ENCODE results near the gene CD247.

The CD247 gene

DNA sequence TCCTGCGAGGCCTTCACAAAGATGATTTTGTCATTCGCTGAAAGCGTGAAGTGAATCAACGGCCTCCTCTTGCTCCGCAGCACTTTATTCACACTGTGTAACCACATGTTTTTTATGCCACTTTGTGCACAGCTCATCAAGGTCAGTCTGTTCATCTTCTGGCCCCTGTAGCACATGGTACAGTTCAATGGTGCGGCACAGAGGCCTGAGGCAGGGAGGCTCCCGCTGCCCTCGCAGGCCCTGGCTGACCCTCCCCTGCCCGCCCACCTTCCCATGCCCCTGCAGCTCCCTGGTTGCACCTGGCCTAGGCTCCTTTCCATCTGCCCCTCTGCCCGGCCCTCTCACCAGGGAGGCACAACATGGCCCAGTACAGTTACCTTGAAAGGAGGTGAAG, 87.5 kb downstream of the CD247 start:
- Histone ChIP-seq H3K9me3 (ENCODE audit: control insufficient read depth, insufficient read depth, low read length) (no peaks in the 10 kb centered on the region), H3K36me3 (ENCODE audit: insufficient read depth, low read length) (no peaks in the 10 kb centered on the region), H3K9ac (ENCODE audit: low read depth, low read length) (no peak overlapping the region), H3K4me1 (ENCODE audit: insufficient read depth, low read length) (peaks cover 24% of the 10 kb centered on the region)

DNA sequence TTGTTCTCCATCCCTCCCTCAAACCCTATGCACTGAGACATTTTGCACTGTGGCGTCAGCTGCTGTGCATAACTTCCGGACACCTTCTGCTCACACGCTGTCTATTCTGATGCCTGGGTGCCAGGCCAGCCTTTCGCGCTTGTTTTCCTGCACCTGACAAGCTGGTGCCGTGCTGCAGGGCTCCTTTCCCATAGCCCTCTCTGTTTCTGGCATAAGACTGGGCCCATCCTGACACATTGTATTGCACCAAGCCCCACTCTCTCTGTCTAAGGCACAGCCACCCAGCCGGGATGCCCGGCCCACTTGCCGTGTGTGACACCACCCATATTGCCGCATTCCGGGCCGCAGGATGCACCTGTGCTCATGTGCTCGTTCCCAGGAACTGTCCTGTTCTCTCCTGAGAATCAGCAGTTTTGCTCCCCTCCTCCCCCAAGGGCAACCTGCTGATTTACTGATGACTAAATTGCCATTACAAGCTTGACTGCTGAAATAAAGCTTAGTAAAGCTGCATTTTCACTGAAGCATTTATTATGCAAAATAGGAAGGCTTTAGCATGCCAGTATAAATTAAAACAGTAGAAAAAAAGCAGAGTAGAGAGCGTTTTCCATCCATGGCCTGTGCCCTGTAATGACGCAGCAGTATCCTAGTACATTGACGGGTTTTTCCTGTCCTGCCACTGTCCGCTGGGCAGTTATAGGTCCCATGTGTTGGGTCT, 88.0 kb downstream of the CD247 start:
- H3K4me1 ChIP-seq (ENCODE audit: insufficient read depth, low read length) = peaks cover 29% of the 10 kb centered on the region
- no peaks in the 10 kb centered on the region for H3K9me3 ChIP-seq (ENCODE audit: control insufficient read depth, insufficient read depth, low read length)
- no peak overlapping the region for H3K9ac ChIP-seq (ENCODE audit: low read depth, low read length)
- H3K36me3 ChIP-seq (ENCODE audit: insufficient read depth, low read length) = no peaks in the 10 kb centered on the region

DNA sequence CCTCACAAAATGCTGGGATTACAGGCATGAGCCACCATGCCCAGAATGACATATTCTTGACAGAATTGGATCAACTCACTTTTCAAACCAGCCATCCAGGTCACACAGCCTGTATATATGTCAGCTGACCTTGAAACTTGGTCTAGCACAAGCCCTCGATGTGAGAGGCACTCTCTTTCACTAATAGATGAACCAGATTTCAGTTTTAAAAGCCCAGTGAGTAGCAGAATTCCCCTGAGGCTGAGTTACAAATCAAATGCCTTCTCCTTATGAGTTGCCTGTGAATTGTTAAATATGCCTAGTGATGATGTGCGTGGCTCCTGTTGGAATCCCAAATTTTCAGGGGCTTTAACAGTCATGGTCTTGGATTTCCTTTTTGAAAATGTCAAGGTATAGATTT, 88.7 kb downstream of the CD247 start:
- Histone ChIP-seq H3K9ac (ENCODE audit: low read depth, low read length) (no peak overlapping the region), H3K9me3 (ENCODE audit: control insufficient read depth, insufficient read depth, low read length) (no peaks in the 10 kb centered on the region), H3K4me1 (ENCODE audit: insufficient read depth, low read length) (peaks cover 33% of the 10 kb centered on the region), H3K36me3 (ENCODE audit: insufficient read depth, low read length) (no peaks in the 10 kb centered on the region)

DNA sequence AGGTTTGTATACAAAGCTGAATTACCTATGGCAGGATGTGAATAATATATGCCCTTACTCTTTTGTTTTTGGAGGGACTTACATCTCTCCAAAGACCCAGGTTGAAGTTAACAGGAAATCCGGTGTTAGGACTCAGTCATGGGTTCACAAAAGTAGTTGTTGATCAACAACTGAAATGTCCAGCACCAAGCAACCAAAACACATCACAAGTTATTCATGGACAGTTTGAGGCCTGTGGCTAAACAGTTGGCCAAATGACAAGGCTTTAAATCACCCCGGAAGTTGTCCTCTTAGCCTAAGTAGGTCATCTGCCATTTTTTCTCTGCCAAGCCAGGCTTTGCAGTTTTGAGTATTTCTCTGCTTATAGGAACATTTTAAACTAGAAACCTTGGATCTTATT, 89.9 kb downstream of the CD247 start:
- H3K36me3 ChIP-seq (ENCODE audit: insufficient read depth, low read length) = no peaks in the 10 kb centered on the region
- H3K9ac ChIP-seq (ENCODE audit: low read depth, low read length) = no peak overlapping the region
- peaks cover 40% of the 10 kb centered on the region for H3K4me1 ChIP-seq (ENCODE audit: insufficient read depth, low read length)
- H3K9me3 ChIP-seq (ENCODE audit: control insufficient read depth, insufficient read depth, low read length) = no peaks in the 10 kb centered on the region

DNA sequence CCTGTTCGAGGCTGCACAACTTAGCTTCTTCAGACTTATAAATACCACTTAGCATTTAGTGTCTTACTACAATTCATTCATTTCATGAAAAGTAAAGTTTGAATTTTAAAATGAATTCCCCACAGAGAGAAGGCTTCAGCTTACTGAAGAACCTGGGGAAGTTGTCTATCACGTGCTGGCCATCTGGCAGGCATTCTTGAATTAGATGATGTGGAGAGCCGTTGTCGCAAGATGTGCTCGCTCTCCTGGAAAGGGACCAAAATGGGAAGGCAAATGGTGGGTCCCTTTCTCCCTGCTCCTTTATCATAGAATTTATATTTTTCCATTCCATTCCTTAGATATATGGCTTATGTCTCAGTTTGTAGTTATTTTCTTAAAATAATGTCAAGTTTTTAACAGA, 90.5 kb downstream of the CD247 start:
- Histone ChIP-seq H3K36me3 (ENCODE audit: insufficient read depth, low read length) (no peaks in the 10 kb centered on the region), H3K4me1 (ENCODE audit: insufficient read depth, low read length) (peaks cover 40% of the 10 kb centered on the region), H3K9ac (ENCODE audit: low read depth, low read length) (no peak overlapping the region), H3K9me3 (ENCODE audit: control insufficient read depth, insufficient read depth, low read length) (no peaks in the 10 kb centered on the region)

- no peaks in the 10 kb centered on the region for H3K9me3 ChIP-seq (ENCODE audit: control insufficient read depth, insufficient read depth, low read length)
- H3K4me1 ChIP-seq (ENCODE audit: insufficient read depth, low read length) = peaks cover 38% of the 10 kb centered on the region
- H3K9ac ChIP-seq (ENCODE audit: low read depth, low read length) = no peak overlapping the region
- no peaks in the 10 kb centered on the region for H3K36me3 ChIP-seq (ENCODE audit: insufficient read depth, low read length)
Observed at GRCh38 chr1:167426716-167427115, 91.6 kb downstream of the CD247 start.

GRCh38 chr1:167425482-167425881, 92.8 kb downstream of the CD247 start:
- Histone ChIP-seq H3K9me3 (ENCODE audit: control insufficient read depth, insufficient read depth, low read length) (no peaks in the 10 kb centered on the region), H3K4me1 (ENCODE audit: insufficient read depth, low read length) (peaks cover 26% of the 10 kb centered on the region), H3K36me3 (ENCODE audit: insufficient read depth, low read length) (no peaks in the 10 kb centered on the region; the same call in 1 of the 2 replicates), H3K9ac (ENCODE audit: low read depth, low read length) (no peak overlapping the region)

GRCh38 chr1:167423684-167424619, 94.4 kb downstream of the CD247 start:
- Histone ChIP-seq H3K9me3 (ENCODE audit: control insufficient read depth, insufficient read depth, low read length) (no peaks in the 10 kb centered on the region), H3K36me3 (ENCODE audit: insufficient read depth, low read length) (no peaks in the 10 kb centered on the region; the same call in 1 of the 2 replicates), H3K9ac (ENCODE audit: low read depth, low read length) (no peak overlapping the region), H3K4me1 (ENCODE audit: insufficient read depth, low read length) (peaks cover 16% of the 10 kb centered on the region)

- H3K9ac ChIP-seq (ENCODE audit: low read depth, low read length) = no peak overlapping the region
- peaks cover 14% of the 10 kb centered on the region for H3K4me1 ChIP-seq (ENCODE audit: insufficient read depth, low read length)
- H3K9me3 ChIP-seq (ENCODE audit: control insufficient read depth, insufficient read depth, low read length) = no peaks in the 10 kb centered on the region
- H3K36me3 ChIP-seq (ENCODE audit: insufficient read depth, low read length) = no peaks in the 10 kb centered on the region; the same call in 1 of the 2 replicates
Observed at GRCh38 chr1:167420510-167420909, 97.8 kb downstream of the CD247 start.

- no peaks in the 10 kb centered on the region for H3K9me3 ChIP-seq (ENCODE audit: control insufficient read depth, insufficient read depth, low read length)
- no peak overlapping the region for H3K9ac ChIP-seq (ENCODE audit: low read depth, low read length)
- H3K36me3 ChIP-seq (ENCODE audit: insufficient read depth, low read length) = no peaks in the 10 kb centered on the region; the same call in 1 of the 2 replicates
- peaks cover 4% of the 10 kb centered on the region for H3K4me1 ChIP-seq (ENCODE audit: insufficient read depth, low read length)
Observed at GRCh38 chr1:167419245-167419644, 99.1 kb downstream of the CD247 start.

DNA sequence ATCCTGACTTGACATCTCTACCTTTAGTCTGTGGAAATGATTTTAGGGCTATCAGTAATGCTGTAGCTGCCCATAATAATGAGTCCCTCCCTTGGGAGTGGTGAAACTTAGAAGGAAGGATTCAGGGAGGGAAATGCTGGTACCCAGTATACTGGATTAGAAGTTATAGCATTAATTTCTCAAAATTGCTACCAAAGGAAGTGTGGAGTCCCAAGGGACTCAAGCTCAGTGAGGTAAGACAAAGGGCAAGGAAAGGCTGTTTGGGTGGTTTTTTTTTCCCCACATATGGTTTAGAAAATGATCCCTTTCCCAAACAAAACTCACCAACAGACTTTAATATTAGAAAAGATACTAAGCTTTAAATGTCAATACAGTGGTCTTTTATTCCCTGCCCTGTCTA, 99.9 kb downstream of the CD247 start:
- H3K9ac ChIP-seq (ENCODE audit: low read depth, low read length) = no peak overlapping the region
- no peaks in the 10 kb centered on the region; the same call in none of the 2 replicates for H3K36me3 ChIP-seq (ENCODE audit: insufficient read depth, low read length)
- no peaks in the 10 kb centered on the region for H3K4me1 ChIP-seq (ENCODE audit: insufficient read depth, low read length)
- H3K9me3 ChIP-seq (ENCODE audit: control insufficient read depth, insufficient read depth, low read length) = no peaks in the 10 kb centered on the region

DNA sequence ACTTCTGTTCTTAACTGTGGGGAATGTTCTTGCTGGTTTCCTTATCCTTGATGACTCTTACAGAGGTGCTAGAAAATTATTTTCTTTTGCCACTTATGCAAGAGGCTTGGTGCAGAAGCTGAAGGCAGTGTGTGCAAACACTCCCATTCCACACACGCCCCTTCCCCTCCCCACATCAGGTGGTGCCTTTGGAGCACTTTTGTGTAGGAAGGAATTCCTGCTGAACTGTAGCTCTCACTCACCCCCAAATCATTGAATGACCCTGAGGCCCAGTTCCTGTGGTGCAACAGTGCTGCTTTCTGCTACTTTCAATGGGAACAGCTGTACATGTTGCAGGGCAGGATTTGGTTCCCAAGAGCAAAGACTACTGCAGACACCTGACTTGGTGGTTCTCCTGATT, 101.8 kb downstream of the CD247 start:
- Histone ChIP-seq H3K9me3 (ENCODE audit: control insufficient read depth, insufficient read depth, low read length) (no peaks in the 10 kb centered on the region), H3K36me3 (ENCODE audit: insufficient read depth, low read length) (peaks cover 9% of the 10 kb centered on the region), H3K4me1 (ENCODE audit: insufficient read depth, low read length) (no peaks in the 10 kb centered on the region), H3K9ac (ENCODE audit: low read depth, low read length) (no peak overlapping the region)

DNA sequence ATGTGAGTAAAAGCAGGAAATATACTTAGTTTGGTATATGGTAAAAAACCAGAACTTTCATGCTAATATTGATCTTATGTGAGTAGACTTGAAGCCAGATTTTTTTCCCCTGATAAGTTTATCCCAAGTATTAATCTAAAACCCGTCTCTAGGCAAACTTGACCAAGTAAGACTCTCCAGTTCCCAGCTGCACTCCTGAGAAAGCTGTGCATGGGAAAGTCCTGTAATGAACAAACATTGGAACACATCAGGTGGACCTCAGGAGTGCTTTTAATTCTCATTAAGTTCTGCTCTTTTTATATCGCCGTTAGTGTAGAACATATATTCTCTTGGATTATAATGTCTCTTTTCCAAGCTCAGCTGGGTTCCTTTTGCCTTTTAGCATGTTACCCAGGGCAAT, 105.0 kb downstream of the CD247 start:
- H3K9ac ChIP-seq (ENCODE audit: low read depth, low read length) = no peak overlapping the region
- H3K36me3 ChIP-seq (ENCODE audit: insufficient read depth, low read length) = peaks cover 9% of the 10 kb centered on the region
- H3K9me3 ChIP-seq (ENCODE audit: control insufficient read depth, insufficient read depth, low read length) = no peaks in the 10 kb centered on the region
- H3K4me1 ChIP-seq (ENCODE audit: insufficient read depth, low read length) = no peaks in the 10 kb centered on the region

DNA sequence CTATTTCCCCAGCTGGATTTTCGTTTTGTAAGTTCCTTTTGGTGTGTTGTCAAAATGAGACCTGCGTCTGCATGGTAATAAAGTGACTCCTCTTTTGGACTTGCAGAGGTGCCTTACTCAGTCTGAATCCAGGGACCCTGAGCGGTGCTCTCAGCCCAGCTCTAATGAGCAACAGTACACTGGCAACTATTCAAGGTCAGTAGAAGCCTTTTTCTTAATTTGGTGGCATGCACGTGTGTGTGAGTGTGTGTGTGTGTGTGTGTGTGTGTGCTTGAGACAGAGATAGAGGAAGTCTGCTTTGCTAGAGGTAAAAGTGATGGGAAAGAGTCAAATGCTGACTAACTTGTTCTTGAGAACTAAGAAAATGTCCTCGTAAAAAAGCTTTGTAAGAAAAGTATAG, 105.4 kb downstream of the CD247 start:
- H3K9ac ChIP-seq (ENCODE audit: low read depth, low read length) = no peak overlapping the region
- H3K36me3 ChIP-seq (ENCODE audit: insufficient read depth, low read length) = peaks cover 9% of the 10 kb centered on the region
- no peaks in the 10 kb centered on the region for H3K9me3 ChIP-seq (ENCODE audit: control insufficient read depth, insufficient read depth, low read length)
- H3K4me1 ChIP-seq (ENCODE audit: insufficient read depth, low read length) = no peaks in the 10 kb centered on the region

DNA sequence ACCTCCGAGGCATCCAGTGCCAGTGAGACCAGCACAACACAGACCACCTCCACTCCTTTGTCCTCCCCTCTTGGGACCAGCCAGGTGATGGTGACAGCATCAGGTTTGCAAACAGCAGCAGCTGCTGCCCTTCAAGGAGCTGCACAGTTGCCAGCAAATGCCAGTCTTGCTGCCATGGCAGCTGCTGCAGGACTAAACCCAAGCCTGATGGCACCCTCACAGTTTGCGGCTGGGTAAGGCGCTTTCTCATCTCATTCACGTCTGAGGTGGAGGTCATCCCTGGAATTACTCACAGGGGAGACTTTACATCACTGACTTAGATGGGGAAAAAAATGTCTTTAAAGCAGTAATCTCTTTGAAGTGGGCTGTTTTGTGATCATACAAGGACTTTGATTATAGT, 106.3 kb downstream of the CD247 start:
- Histone ChIP-seq H3K36me3 (ENCODE audit: insufficient read depth, low read length) (peaks cover 9% of the 10 kb centered on the region), H3K9me3 (ENCODE audit: control insufficient read depth, insufficient read depth, low read length) (no peaks in the 10 kb centered on the region), H3K9ac (ENCODE audit: low read depth, low read length) (no peak overlapping the region), H3K4me1 (ENCODE audit: insufficient read depth, low read length) (no peaks in the 10 kb centered on the region)
